Muscle layer of duodenum (tissue), 2 donors: ENCODE results near the gene RAI14.

Source experiments
- H3K27ac ChIP-seq: one replicate; pipeline ENCODE4 v1.7.0; 2013; ENCODE audit warnings: mild to moderate bottlenecking, low read length
- H3K27me3 ChIP-seq: one replicate; pipeline ENCODE4 v1.7.0; 2013; ENCODE audit warnings: low read depth, mild to moderate bottlenecking, control low read depth, low read length
- H3K36me3 ChIP-seq, 2 donors: one replicate each; pipeline ENCODE4 v1.7.0; 2013; ENCODE audit warnings: low read length in 2 of 2, control low read depth in 1 of 2, mild to moderate bottlenecking in 1 of 2; ENCODE audit not compliant: insufficient read depth in 2 of 2, control insufficient read depth in 1 of 2
- H3K4me1 ChIP-seq, 2 donors: one replicate each; pipeline ENCODE4 v1.7.0; 2013; ENCODE audit warnings: low read length in 2 of 2, mild to moderate bottlenecking in 2 of 2, control low read depth in 1 of 2, moderate library complexity in 1 of 2; ENCODE audit not compliant: insufficient read depth in 2 of 2, control insufficient read depth in 1 of 2
- H3K4me3 ChIP-seq, 2 donors: one replicate each; pipeline ENCODE4 v1.7.0; 2013; ENCODE audit warnings: low read length in 2 of 2, low read depth in 1 of 2, mild to moderate bottlenecking in 1 of 2
- H3K9me3 ChIP-seq, 2 donors: one replicate each; pipeline ENCODE4 v1.7.0; 2013; ENCODE audit warnings: low read length in 2 of 2, control low read depth in 1 of 2, mild to moderate bottlenecking in 1 of 2; ENCODE audit not compliant: control insufficient read depth in 1 of 2
- donor health status: healthy.

Gene RAI14

DNA sequence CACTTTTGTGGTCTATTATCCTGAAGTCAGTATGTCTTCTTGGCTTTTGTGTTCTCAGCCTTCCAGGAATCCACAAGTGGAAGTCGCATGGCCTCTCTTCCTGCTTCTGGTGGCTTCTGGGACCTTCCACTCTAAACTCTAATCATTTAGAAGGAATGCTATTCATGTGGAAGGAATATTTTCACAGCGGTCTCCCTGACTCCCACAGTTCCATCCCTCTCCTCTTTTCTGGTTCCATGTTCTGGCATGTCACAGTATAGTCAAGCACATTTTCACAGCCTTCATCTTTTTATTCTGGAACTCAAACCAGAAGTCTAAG, 7.3 kb upstream of the RAI14 start:
- Histone ChIP-seq H3K27me3 (no peaks in the 10 kb centered on the region), H3K9me3 (no peaks in the 10 kb centered on the region), H3K4me1 (no peaks in the 10 kb centered on the region), H3K36me3 (no peaks in the 10 kb centered on the region), H3K27ac (no peak overlapping the region), H3K4me3 (no peak overlapping the region)

DNA sequence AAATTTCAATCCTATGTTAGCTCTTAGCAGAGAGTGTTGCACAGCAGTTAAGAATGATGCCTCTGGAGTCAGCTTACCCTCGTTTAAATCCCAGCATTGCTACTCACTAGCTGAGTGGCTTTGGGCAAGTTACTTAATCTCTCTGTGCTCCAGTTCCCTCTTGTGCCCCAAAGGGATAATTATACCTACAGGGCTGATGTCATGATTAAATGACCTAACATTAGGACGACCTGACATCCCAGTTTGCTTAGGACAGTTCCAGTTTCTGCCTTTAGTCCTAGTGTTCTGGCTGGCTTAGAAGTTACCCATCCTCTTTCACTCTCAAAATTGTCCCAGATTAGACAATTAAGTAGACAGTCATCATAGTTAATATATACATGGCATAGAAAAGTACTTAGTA, 4.3 kb upstream of the RAI14 start:
- H3K4me3 ChIP-seq: no peak overlapping the region
- peaks cover 0 to 4% of the 10 kb centered on the region in 2 donors for H3K36me3 ChIP-seq
- H3K9me3 ChIP-seq: no peaks in the 10 kb centered on the region
- peaks cover 0 to 8% of the 10 kb centered on the region in 2 donors for H3K4me1 ChIP-seq
- no peaks in the 10 kb centered on the region for H3K27me3 ChIP-seq
- no peak overlapping the region for H3K27ac ChIP-seq

GRCh38 chr5:34652466-34652865, 3.7 kb upstream of the RAI14 start:
- Histone ChIP-seq H3K9me3 (no peaks in the 10 kb centered on the region), H3K4me3 (no peak overlapping the region), H3K36me3 (peaks cover 0 to 4% of the 10 kb centered on the region in 2 donors), H3K27me3 (peaks cover 3% of the 10 kb centered on the region), H3K27ac (no peak overlapping the region), H3K4me1 (peaks cover 0 to 9% of the 10 kb centered on the region in 2 donors)

- Histone ChIP-seq H3K4me3 (no peak overlapping the region), H3K27me3 (peaks cover 5% of the 10 kb centered on the region), H3K36me3 (peaks cover 0 to 4% of the 10 kb centered on the region in 2 donors), H3K27ac (no peak overlapping the region), H3K9me3 (no peaks in the 10 kb centered on the region), H3K4me1 (peaks cover 0 to 14% of the 10 kb centered on the region in 2 donors)
These were observed 3.2 kb upstream of the RAI14 start for GRCh38 chr5:34652914-34653313.

- Histone ChIP-seq H3K27me3 (peaks cover 5% of the 10 kb centered on the region), H3K36me3 (peaks cover 0 to 4% of the 10 kb centered on the region in 2 donors), H3K9me3 (no peaks in the 10 kb centered on the region), H3K4me3 (no peak overlapping the region), H3K27ac (no peak overlapping the region), H3K4me1 (peaks cover 0 to 17% of the 10 kb centered on the region in 2 donors)
These were observed 2.4 kb upstream of the RAI14 start for GRCh38 chr5:34653708-34654107.

DNA sequence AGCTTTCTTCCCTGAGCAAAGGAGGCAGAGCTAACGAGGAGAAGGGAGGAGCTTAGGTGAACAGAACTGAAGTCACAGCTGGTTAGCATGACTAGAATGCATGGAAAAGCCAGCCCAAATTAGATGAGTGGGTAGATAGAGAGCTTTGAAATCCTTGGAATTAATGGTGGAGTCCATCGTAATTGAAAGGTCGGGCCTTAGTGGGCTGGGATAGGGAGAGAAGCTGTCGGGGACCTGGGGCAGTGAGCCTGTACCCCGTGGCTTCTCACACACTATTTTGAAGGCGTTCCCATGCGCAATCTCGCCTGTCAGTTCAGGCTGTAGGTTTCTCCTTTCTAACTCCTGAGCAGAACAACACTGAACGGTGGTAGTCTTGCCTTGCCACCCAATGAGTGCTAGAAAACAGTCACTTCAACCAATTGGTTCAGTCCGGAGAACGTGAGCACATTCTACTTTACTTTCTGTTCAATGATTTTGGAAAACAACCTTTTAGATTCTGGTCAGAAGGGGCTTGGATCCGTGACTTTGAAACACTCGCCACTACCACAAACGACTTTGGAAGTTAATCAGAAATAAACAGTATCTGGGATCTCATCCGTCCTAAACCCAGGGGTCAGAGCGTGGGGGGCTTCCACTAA, 655 bp upstream of the RAI14 start:
- Histone ChIP-seq H3K4me3 (peak overlapping the region; percentile 80 to 85), H3K4me1 (peaks cover 0 to 17% of the 10 kb centered on the region in 2 donors), H3K27ac (peak overlapping the region; percentile 92), H3K36me3 (peaks cover 0 to 4% of the 10 kb centered on the region in 2 donors), H3K27me3 (peaks cover 5% of the 10 kb centered on the region), H3K9me3 (no peaks in the 10 kb centered on the region)

DNA sequence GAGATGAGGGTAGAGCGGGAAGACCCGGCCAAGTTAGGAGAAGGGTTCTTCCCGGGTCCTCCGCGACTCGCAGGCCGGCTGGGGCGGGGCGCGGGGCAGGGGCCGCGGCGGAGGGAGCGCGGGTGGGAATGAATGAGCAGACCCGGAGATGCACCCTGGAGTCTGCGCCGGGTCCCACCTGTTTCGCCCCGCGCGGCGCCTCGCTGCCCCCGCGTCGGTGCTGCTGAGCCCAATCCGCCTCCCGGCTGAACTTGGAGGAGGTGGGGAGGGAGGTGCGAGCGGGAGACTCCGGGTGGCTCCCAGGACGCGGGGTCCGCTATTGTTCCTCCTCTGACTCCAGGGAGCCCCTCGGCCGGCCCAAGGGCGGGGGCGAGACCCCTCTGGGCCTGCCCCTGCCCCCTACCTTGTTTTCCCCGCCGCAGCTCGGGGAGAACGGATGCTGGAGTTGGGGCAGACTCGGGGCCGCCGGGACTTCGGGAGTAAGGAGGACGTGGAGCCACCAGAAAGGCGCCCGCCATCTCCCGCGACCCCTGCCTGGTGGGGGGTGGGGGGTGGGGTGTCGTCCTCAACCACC, 659 bp downstream of the RAI14 start:
- Histone ChIP-seq H3K27ac (no peak overlapping the region), H3K4me3 (peak overlapping the region; percentile 67 to 85), H3K4me1 (peaks cover 0 to 17% of the 10 kb centered on the region in 2 donors), H3K9me3 (no peaks in the 10 kb centered on the region), H3K36me3 (peaks cover 0 to 6% of the 10 kb centered on the region in 2 donors), H3K27me3 (peaks cover 5% of the 10 kb centered on the region)

DNA sequence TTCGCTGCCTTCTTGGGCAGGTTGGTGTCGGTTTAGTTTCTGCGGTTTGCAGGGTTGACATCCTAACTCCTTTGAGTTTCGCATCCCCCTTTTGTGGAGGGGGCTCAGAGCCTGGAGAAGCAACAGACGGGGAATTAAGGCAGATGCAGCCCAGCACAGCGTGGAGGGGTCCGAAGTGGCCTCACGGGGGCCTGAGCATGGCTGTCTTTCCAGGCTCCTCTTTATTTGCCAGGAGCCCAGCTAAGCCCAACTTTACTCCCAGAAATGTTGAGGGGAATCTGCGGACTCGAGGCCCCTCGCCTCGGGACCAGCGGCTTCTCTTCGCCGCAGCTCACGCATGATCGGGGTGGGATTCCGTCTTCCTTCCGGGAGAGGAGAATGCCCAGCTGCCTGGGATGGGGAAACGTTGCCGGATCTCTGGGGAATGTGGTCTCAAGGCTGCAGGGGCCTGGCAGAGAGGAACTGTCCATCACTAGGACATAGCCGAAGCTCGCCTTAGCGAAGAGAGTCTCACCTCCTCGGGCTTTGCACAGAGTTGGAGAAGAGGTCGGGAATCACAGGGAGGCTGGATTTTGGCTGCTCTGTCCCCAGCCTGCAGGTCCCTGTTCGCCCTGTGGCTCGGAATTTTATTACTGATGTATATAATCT, 1.3 kb downstream of the RAI14 start:
- Histone ChIP-seq H3K9me3 (no peaks in the 10 kb centered on the region), H3K27me3 (peaks cover 5% of the 10 kb centered on the region), H3K4me1 (peaks cover 0 to 17% of the 10 kb centered on the region in 2 donors), H3K4me3 (peak overlapping the region; percentile 67 to 85), H3K36me3 (peaks cover 0 to 11% of the 10 kb centered on the region in 2 donors), H3K27ac (peak overlapping the region; percentile 5)

DNA sequence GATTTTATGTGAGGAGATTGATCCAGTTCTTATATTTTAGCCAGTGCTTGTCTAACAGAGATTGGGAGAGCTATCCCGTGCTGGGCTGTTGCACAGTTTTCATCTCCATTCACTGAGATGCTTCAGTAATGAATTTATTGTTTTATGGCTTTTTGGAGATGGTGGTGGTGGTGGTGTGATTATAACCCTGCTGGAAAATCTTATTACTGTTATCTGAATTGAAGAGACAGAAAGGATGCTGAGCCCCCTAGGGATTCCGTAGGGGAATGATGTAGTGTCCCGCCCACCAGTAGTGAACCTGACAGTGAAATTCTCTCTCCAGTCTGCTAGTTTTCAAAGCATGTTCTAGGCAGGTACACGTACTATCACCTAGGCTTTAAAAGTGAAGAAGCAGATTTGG, 1.9 kb downstream of the RAI14 start:
- Histone ChIP-seq H3K4me3 (peak overlapping the region; percentile 67 to 85), H3K27ac (peak overlapping the region; percentile 5), H3K4me1 (peaks cover 0 to 17% of the 10 kb centered on the region in 2 donors)

GRCh38 chr5:34659168-34659567, 3.0 kb downstream of the RAI14 start:
- peaks cover 5% of the 10 kb centered on the region for H3K27me3 ChIP-seq
- no peaks in the 10 kb centered on the region for H3K9me3 ChIP-seq
- H3K36me3 ChIP-seq: peaks cover 0 to 11% of the 10 kb centered on the region in 2 donors
- H3K4me1 ChIP-seq: peaks cover 0 to 17% of the 10 kb centered on the region in 2 donors
- H3K27ac ChIP-seq: no peak overlapping the region
- no peak overlapping the region for H3K4me3 ChIP-seq

More for the DNA sequence above, 1.9 kb downstream of the RAI14 start:
- peaks cover 5% of the 10 kb centered on the region for H3K27me3 ChIP-seq
- peaks cover 0 to 11% of the 10 kb centered on the region in 2 donors for H3K36me3 ChIP-seq
- no peaks in the 10 kb centered on the region for H3K9me3 ChIP-seq

DNA sequence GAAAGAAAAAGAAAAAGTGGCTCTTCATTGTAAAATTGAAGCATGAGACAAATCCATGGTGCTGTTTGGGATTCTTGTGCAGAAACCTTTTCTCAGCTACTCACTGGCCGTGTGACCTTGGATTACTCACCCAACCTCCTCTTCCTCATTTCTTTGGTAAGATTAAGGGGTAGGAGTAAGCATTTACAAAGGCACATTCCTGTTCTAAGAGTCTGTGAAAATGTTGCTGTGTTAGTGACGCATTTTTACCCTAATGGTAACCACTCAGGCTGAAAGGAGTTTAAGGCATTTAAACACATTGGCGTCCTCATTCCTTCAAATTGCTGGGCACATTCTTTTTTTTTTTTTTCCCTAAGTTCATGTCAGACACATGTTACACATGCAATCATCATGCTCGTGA, 4.3 kb downstream of the RAI14 start:
- H3K27me3 ChIP-seq: peaks cover 5% of the 10 kb centered on the region
- H3K4me3 ChIP-seq: no peak overlapping the region
- H3K27ac ChIP-seq: no peak overlapping the region
- H3K4me1 ChIP-seq: peaks cover 0 to 12% of the 10 kb centered on the region in 2 donors
- no peaks in the 10 kb centered on the region for H3K9me3 ChIP-seq
- peaks cover 0 to 11% of the 10 kb centered on the region in 2 donors for H3K36me3 ChIP-seq
